Neuron (in vitro differentiated cells): ENCODE measurements around the gene CEBPZ.
A peak's percentile ranks its signal among the peaks of the same experiment; 100 is the strongest.
"Not testable (repeated sequence)": the region's sequence is repeated elsewhere in the genome, so short reads cannot be mapped to it uniquely, and the experiment has no call there.

Experiments
- H2AFZ ChIP-seq: one replicate; pipeline ENCODE4 v1.6.1; 2013; ENCODE audit warnings: low read depth, mild to moderate bottlenecking, inconsistent platforms, low read length, moderate library complexity
- H3K27me3 ChIP-seq: one replicate; pipeline ENCODE4 v1.6.1; 2013; ENCODE audit warnings: low read length; ENCODE audit not compliant: insufficient read depth
- H3K36me3 ChIP-seq: one replicate; pipeline ENCODE4 v1.6.1; 2013; ENCODE audit warnings: low read length; ENCODE audit not compliant: insufficient read depth
- H3K4me1 ChIP-seq: one replicate; pipeline ENCODE4 v1.6.1; 2013; ENCODE audit warnings: low read length; ENCODE audit not compliant: insufficient read depth
- H3K4me3 ChIP-seq: 2 replicates; pipeline ENCODE4 v1.5.1; 2013; ENCODE audit warnings: mild to moderate bottlenecking, low read length, moderate library complexity
- H3K9me3 ChIP-seq: one replicate; pipeline ENCODE4 v1.6.1; 2013; ENCODE audit warnings: low read length

CEBPZ gene

DNA sequence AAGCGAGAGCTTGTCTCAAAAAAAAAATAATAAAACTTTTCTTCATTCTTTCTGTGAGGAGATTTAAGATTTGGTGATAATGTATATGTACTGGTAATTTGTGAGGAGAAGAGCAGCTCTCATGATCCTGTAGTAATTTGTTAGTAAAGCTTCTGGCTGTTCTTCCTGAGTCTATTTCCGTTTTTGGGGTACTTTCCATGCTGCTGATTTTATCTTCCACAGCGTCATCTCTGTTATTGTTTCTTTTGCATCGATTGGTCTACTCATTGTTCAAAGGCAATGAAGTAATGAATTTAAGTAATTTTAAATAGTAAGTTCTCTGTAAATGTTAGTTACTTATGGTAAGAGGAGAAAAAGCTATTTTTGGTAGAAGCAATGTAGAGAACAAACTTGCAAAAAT, 12.0 kb upstream of the CEBPZ start:
- H3K36me3 ChIP-seq, result peaks cover 83% of the 10 kb centered on the region
- H3K27me3 ChIP-seq, result no peaks in the 10 kb centered on the region
- no peaks in the 10 kb centered on the region for H3K4me1 ChIP-seq
- no peak overlapping the region for H2AFZ ChIP-seq
- H3K9me3 ChIP-seq, result peaks cover 3% of the 10 kb centered on the region
- H3K4me3 ChIP-seq, result no peak overlapping the region

DNA sequence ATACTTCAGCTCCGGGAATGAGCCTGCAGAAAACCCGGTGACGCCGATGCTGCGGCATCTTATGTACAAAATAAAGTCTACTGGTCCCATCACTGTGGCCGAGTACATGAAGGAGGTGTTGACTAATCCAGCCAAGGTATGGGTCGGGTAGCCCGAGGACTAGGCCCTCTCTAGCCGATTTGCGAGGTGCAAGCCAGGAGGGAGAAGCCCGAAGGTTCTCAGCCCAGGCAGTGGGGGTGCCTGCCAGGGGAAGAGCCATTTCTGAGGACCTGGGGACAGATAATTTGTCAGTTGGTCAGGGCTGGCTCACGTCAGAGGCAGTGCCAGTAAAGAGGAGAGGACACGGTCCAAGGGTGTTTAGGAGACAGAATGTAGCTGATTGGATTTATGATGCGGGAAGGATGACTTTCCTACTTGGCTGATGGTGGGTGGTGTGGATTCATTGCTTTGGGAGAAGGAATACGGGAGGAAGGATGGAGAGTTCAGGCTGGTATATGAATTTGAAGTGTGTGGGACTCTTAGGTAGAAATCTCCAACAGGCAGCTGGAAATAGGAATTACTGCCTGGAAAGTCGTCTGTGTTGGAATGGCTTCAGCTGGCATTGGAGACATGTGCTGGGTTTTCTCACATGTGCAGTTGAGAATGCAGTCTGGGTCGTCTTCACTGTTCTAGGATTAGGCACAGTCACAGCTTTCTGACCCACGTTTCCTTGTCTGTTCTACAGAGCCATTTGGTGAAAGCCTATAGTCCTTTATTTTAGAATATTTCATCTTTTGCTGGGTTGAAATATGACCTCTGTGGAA, 936 bp upstream of the CEBPZ start:
- Histone ChIP-seq H3K4me1 (peaks cover 19% of the 10 kb centered on the region), H2AFZ (peak overlapping the region; percentile 82), H3K4me3 (peak overlapping the region; percentile 83), H3K9me3 (no peaks in the 10 kb centered on the region), H3K36me3 (peaks cover 14% of the 10 kb centered on the region), H3K27me3 (no peaks in the 10 kb centered on the region)

DNA sequence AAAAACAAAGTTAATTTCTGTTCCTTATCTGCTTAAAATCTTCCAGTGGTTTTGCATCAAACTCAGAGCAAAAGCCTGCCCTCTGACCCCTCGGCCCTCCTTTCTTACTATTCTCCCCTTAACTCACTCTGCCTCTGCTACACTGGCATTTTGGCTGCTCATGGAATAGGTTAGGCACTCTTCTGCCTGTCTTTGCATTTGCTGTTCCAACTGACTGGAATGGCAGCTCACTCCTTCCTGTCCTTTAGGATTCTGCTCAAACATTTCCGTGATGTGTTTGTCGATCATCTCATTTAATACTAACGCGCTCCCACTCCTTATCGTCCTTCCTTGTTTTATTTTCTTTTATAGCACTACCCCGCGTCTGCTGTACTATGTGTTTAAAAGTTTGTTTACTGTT, 815 bp downstream of the CEBPZ start:
- Histone ChIP-seq H2AFZ (peak overlapping the region; percentile 82), H3K9me3 (no peaks in the 10 kb centered on the region), H3K4me3 (peak overlapping the region; percentile 83), H3K27me3 (no peaks in the 10 kb centered on the region), H3K36me3 (peaks cover 23% of the 10 kb centered on the region), H3K4me1 (peaks cover 23% of the 10 kb centered on the region)

DNA sequence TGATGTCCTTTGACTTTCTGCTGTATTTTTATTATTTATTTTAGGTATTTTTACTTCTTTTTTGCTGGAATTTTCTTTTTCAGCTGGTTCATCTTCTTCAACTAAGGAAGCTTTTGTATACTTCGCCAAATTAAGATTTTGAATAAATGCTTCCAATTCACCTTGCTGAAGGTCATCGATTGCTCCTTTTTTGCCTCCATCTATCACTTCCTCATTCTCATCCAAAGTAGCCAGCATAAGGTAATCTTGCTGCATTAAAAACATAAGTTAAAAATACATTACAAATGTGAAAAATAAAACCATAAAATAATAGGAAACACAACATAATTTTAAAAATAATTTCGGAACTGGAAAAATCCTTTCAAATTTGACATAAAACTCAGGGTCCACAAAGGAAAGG, 2.6 kb downstream of the CEBPZ start:
- Histone ChIP-seq H3K36me3 (peaks cover 29% of the 10 kb centered on the region), H3K4me3 (no peak overlapping the region), H3K27me3 (no peaks in the 10 kb centered on the region), H2AFZ (no peak overlapping the region), H3K9me3 (no peaks in the 10 kb centered on the region), H3K4me1 (peaks cover 23% of the 10 kb centered on the region)

DNA sequence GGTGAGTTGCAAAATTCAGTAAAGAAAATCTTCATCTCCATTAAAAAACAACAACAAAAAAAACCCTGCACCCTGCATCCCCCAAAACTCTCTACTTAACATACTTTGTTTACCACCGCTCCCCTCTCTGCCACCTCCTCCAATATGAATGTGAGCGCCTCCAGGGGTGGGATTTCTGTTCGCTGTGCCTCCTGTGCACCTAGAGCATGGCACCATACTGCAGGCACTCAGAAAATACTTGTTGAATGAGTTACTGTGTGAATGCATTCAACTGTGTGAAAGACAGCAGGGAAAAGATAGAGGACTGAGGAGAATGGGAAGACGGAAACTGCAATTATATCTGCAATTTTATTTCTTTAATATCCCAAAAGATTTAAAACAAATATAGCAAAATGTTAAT, 4.5 kb downstream of the CEBPZ start:
- Histone ChIP-seq H3K9me3 (no peaks in the 10 kb centered on the region), H3K4me3 (no peak overlapping the region), H3K27me3 (no peaks in the 10 kb centered on the region), H2AFZ (no peak overlapping the region), H3K4me1 (peaks cover 17% of the 10 kb centered on the region), H3K36me3 (peaks cover 45% of the 10 kb centered on the region)

DNA sequence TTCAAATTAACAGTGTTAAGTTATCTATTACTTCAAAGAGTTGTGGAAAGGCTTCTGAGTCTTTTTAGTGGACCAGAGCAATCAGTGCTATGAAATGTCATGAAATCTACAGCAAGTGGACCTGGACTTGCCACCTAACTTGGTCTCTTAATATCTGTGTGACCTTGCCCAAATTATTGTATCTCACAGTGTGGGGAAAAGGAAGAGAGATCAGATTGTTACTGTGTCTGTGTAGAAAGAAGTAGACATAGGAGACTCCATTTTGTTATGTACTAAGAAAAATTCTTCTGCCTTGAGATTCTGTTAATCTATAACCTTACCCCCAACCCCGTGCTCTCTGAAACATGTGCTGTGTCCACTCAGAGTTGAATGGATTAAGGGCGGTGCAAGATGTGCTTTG, 6.3 kb downstream of the CEBPZ start:
- H3K4me3 ChIP-seq, H2AFZ ChIP-seq, H3K27me3 ChIP-seq, H3K9me3 ChIP-seq: not testable (repeated sequence)
- peaks cover 11% of the 10 kb centered on the region for H3K4me1 ChIP-seq
- H3K36me3 ChIP-seq, result peaks cover 61% of the 10 kb centered on the region

DNA sequence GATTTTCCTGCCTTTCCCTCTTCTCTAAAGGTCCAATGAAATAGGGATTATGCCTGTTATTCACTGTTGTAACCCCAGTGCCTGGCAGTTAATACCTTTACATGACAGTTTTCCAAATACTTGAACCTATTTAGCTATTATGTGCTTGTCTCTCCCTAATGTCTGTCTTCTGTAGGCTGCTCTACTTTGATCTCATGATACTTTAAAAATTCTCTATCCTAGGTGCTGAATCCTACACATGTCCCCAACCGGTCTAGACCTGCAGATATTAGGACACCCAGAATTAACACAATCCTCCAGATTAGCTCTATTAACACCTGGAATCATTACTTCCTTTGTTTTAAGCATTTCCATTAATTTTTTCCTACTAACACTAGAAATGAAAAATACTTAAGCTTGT, 7.3 kb downstream of the CEBPZ start:
- no peaks in the 10 kb centered on the region for H3K9me3 ChIP-seq
- no peak overlapping the region for H3K4me3 ChIP-seq
- peaks cover 69% of the 10 kb centered on the region for H3K36me3 ChIP-seq
- peaks cover 3% of the 10 kb centered on the region for H3K4me1 ChIP-seq
- no peak overlapping the region for H2AFZ ChIP-seq
- H3K27me3 ChIP-seq, result no peaks in the 10 kb centered on the region

DNA sequence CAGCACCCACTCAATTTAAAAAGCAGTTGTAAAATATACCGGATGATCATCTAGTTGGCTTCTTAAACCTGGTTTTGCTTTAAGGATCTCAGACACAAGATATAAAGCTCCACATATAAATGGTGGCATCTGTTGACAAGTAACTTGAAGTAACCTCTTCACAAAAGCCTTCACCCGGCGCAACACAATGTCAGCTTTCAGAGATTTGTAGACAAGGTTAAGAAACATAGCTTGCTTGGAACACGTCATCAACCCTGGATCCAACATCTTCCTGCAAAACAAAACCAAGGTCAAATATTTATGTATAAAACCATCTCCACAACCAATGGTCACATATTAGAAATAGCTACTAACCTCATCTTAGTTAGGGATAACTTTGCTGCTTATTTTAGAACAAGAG, 8.3 kb downstream of the CEBPZ start:
- no peak overlapping the region for H2AFZ ChIP-seq
- H3K27me3 ChIP-seq, result no peaks in the 10 kb centered on the region
- no peaks in the 10 kb centered on the region for H3K9me3 ChIP-seq
- peaks cover 3% of the 10 kb centered on the region for H3K4me1 ChIP-seq
- H3K4me3 ChIP-seq, result no peak overlapping the region
- peaks cover 69% of the 10 kb centered on the region for H3K36me3 ChIP-seq

DNA sequence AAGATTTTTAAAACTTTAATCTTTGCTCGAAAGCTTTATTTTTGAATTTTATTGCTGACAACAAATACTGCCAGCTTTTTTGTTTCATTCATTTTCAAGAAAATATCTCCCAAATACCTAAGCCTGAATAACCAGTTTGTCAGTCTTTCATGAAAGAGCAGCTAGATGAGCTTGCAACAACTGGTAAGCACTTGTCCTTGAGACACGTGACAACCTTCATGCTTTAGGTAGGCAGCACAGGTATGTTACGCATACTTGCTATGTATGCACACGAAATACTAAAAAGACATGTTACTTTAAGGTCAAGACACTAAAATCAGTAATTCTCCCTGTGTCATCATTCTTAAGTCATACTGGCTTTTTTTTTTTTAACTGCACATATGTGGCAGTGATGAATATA, 12.3 kb downstream of the CEBPZ start:
- Histone ChIP-seq H3K27me3 (no peaks in the 10 kb centered on the region), H3K4me3 (no peak overlapping the region), H3K9me3 (no peaks in the 10 kb centered on the region), H3K4me1 (no peaks in the 10 kb centered on the region), H3K36me3 (peaks cover 78% of the 10 kb centered on the region), H2AFZ (no peak overlapping the region)

DNA sequence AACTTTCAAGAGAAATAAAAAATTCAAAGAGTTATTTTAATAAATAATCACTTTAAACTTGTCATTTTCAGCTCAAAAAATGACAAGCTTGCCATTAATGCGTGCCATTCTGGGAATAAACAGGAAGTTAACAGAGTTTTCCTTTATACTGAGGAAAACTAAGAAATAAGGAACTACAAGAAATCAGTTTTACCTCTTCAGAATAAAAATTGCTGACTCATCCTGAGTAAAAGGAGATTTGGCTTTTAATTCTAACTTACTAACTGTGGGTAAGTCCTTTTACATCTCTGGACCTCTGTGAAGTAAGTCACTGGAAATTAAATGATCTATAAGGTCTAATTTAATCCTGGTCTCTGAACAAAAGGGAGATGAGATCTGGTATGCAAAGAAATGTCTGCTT, 16.1 kb downstream of the CEBPZ start:
- no peaks in the 10 kb centered on the region for H3K9me3 ChIP-seq
- H3K36me3 ChIP-seq, result peaks cover 81% of the 10 kb centered on the region
- H3K4me1 ChIP-seq, result no peaks in the 10 kb centered on the region
- no peak overlapping the region for H2AFZ ChIP-seq
- H3K27me3 ChIP-seq, result no peaks in the 10 kb centered on the region
- H3K4me3 ChIP-seq, result no peak overlapping the region

DNA sequence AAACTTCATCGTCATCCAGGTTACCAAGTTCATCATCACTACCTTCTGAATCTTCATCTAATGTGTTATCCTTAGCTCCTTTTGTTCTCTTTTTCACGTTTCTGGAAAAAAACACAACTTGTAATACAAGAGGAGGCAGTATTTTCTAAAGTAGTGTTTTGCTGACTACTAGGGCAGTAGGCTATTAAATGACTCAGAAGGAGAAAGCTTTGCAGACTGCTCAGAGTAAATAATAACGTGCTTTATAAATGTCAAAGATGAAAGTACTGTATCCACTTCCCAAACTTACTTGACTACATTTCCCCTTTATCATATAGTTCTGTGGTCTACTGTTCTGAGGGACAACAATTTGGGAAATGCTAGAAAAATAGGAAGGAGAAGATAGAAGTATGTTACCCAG, 19.5 kb downstream of the CEBPZ start:
- Histone ChIP-seq H3K27me3 (no peaks in the 10 kb centered on the region), H3K36me3 (peaks cover 85% of the 10 kb centered on the region), H3K4me3 (no peak overlapping the region), H2AFZ (no peak overlapping the region), H3K9me3 (peaks cover 4% of the 10 kb centered on the region), H3K4me1 (no peaks in the 10 kb centered on the region)

DNA sequence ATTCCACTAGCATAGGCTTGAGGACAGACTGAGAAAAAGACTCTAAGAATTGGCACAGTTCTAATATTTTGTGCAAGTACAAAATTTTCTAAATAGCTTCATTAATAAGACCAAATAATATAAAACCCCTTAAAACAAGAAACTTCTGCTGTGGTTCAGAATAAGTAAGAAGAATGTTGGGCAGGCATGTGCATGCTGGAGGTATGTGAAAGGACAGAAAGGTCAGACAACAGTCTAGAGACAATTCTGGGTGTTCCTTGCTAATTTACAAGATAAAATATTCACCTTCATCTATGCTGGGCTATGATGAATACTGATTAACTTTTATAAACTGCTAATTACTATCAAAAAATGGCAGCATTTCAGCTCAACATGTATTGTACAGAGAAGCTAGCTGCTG, 20.2 kb downstream of the CEBPZ start:
- peaks cover 4% of the 10 kb centered on the region for H3K9me3 ChIP-seq
- H3K4me3 ChIP-seq, result no peak overlapping the region
- H3K27me3 ChIP-seq, result no peaks in the 10 kb centered on the region
- no peaks in the 10 kb centered on the region for H3K4me1 ChIP-seq
- H3K36me3 ChIP-seq, result peaks cover 83% of the 10 kb centered on the region
- H2AFZ ChIP-seq, result no peak overlapping the region

DNA sequence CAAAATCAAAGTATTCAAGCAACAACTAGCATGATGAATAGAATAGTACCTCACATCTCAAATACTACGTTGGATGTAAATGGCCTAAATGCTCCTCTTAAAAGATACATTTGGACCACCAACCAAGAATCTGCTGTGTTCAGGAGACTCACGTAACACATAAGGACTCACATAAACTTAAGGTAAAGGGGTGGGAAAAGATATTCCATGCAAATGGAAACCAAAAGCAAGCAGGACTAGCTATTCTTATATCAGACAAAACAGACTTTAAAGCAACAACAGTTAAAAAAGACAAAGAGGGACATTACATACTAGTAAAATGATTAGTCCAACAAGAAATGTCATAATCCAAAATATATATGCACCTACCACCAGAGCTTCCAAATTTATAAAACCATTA, 24.6 kb downstream of the CEBPZ start:
- not testable (repeated sequence) for H3K4me3 ChIP-seq, H3K27me3 ChIP-seq, H3K4me1 ChIP-seq, H2AFZ ChIP-seq
- H3K9me3 ChIP-seq, result peaks cover 11% of the 10 kb centered on the region
- H3K36me3 ChIP-seq, result peaks cover 64% of the 10 kb centered on the region
